B cell (primary cell): ENCODE results near the gene AGAP1. TPM values are rescaled to one million over a fixed set of nuclear protein-coding genes. Genes with fewer than 3 reads are reported as not detected.

Source experiments
- ATAC-seq: fragments of 200-7000 bp; cut with Tn5 transposase; one replicate; pipeline ENCODE4 v1.10.0; 2021; ENCODE audit warnings: low read depth, mild to moderate bottlenecking, moderate number of reproducible peaks, moderate library complexity
- CTCF ChIA-PET: fragments of 350-600 bp; sonication (Branson Sonifier 250); formaldehyde crosslinking; loops from one replicate; lab custom pipeline; 2021; ENCODE audit warnings: antibody characterized with exemption, inconsistent platforms; lab: Charles Lee
- POLR2A ChIA-PET: fragments of 350-600 bp; sonication (Branson Sonifier 250); formaldehyde crosslinking; loops from one replicate; lab custom pipeline; 2021; ENCODE audit warnings: antibody characterized with exemption; lab: Charles Lee
- DNase-seq: peaks from one replicate; pipeline ENCODE4 v3.0.0; 2013
- H2AFZ ChIP-seq: 2 replicates; pipeline ENCODE4 v1.6.1; 2012; ENCODE audit warnings: mild to moderate bottlenecking, low read depth, low read length; ENCODE audit not compliant: insufficient read depth, poor library complexity, severe bottlenecking
- H3K27ac ChIP-seq, 2 donors: 1 replicate in 1 of 2; 2 replicates in 1 of 2; pipeline ENCODE4 v1.5.1; 2012 to 2013; ENCODE audit warnings: low read length in 2 of 2, mild to moderate bottlenecking in 2 of 2, moderate library complexity in 1 of 2
- H3K27me3 ChIP-seq, 4 experiments: fragments of 200-600 bp in 1 of 4; sonication (generic) in 1 of 4; replicated peaks in 1 of 4; 1 replicate in 2 of 4; 2 replicates in 2 of 4; pipeline versions ENCODE4 v1.6.1 to v1.7.0; 2013 to 2016; ENCODE audit warnings: low read length in 3 of 4, mild to moderate bottlenecking in 2 of 4, mixed read lengths in 1 of 4, moderate library complexity in 1 of 4; ENCODE audit not compliant: insufficient read depth in 4 of 4, control insufficient read depth in 3 of 4; ENCODE audit errors: control extremely low read depth in 1 of 4
- H3K36me3 ChIP-seq, 2 experiments: replicated peaks in 1 of 2; 1 replicate in 1 of 2; 2 replicates in 1 of 2; pipeline versions ENCODE4 v1.6.1 to v1.7.1; 2013; ENCODE audit warnings: low read length in 1 of 2; ENCODE audit not compliant: insufficient read depth in 2 of 2, control insufficient read depth in 1 of 2; ENCODE audit errors: control extremely low read depth in 1 of 2, extremely low read depth in 1 of 2
- H3K4me1 ChIP-seq, 2 donors: fragments of 200-600 bp in 1 of 2; sonication (generic) in 1 of 2; 1 replicate in 1 of 2; 2 replicates in 1 of 2; pipeline versions ENCODE4 v1.5.1 to v1.6.1; 2013 to 2017; ENCODE audit warnings: low read length in 2 of 2; ENCODE audit not compliant: control insufficient read depth in 2 of 2, insufficient read depth in 2 of 2
- H3K4me2 ChIP-seq: replicated peaks from 2 replicates; pipeline ENCODE3; 2012; ENCODE audit warnings: mild to moderate bottlenecking, low read depth, low read length; ENCODE audit not compliant: poor library complexity, severe bottlenecking
- H3K4me3 ChIP-seq, 5 experiments: fragments of 200-600 bp in 1 of 5; sonication (generic) in 1 of 5; 1 replicate in 3 of 5; 2 replicates in 2 of 5; pipeline versions ENCODE4 v1.5.1 to v1.7.0; 2011 to 2016; ENCODE audit warnings: low read length in 4 of 5, mild to moderate bottlenecking in 4 of 5, low read depth in 2 of 5, control low read depth in 1 of 5, moderate library complexity in 1 of 5; ENCODE audit not compliant: insufficient read depth in 1 of 5; ENCODE audit errors: control extremely low read depth in 1 of 5, extremely low read depth in 1 of 5
- H3K79me2 ChIP-seq: fragments of 200-600 bp; sonication (generic); one replicate; pipeline ENCODE4 v1.6.0; 2016; ENCODE audit warnings: low read length; ENCODE audit not compliant: control insufficient read depth, insufficient read depth
- H3K9ac ChIP-seq: fragments of 200-600 bp; sonication (generic); 2 replicates; pipeline ENCODE4 v1.6.1; 2017; ENCODE audit warnings: mild to moderate bottlenecking, low read length, moderate library complexity
- H3K9me3 ChIP-seq, 3 donors: one replicate each; pipeline versions ENCODE4 v1.6.1 to v1.7.1; 2013; ENCODE audit warnings: low read length in 2 of 3; ENCODE audit not compliant: control insufficient read depth in 2 of 3, insufficient read depth in 1 of 3; ENCODE audit errors: control extremely low read depth in 1 of 3
- H4K20me1 ChIP-seq: 2 replicates; pipeline ENCODE4 v1.6.0; 2012; ENCODE audit warnings: mild to moderate bottlenecking, low read length; ENCODE audit not compliant: insufficient read depth, control insufficient read depth, poor library complexity, severe bottlenecking
- H3K27ac Mint-ChIP-seq: one replicate; pipeline ENCODE4 v1.8.0; 2021; ENCODE audit warnings: mixed read lengths
- H3K27me3 Mint-ChIP-seq: one replicate; pipeline ENCODE4 v1.8.0; 2021; ENCODE audit warnings: mixed read lengths
- H3K4me1 Mint-ChIP-seq: one replicate; pipeline ENCODE4 v1.8.0; 2021; ENCODE audit warnings: mixed read lengths
- H3K4me3 Mint-ChIP-seq: one replicate; pipeline ENCODE4 v1.8.0; 2021; ENCODE audit warnings: mixed read lengths
- H3K9me3 Mint-ChIP-seq: one replicate; pipeline ENCODE4 v1.8.0; 2022; ENCODE audit warnings: mixed read lengths; ENCODE audit not compliant: insufficient read depth
- EZH2 ChIP-seq: IDR thresholded peaks from 2 replicates; pipeline ENCODE4 v1.6.1; 2012; ENCODE audit warnings: borderline replicate concordance, low read depth, mild to moderate bottlenecking, moderate library complexity, low read length; ENCODE audit not compliant: insufficient read depth, poor library complexity, severe bottlenecking
- WGBS: methylation state at CpG from one replicate; pipeline ENCODE4 v1.1.5; 2013; ENCODE audit warnings: missing lambda C conversion rate; ENCODE audit not compliant: insufficient coverage; 5-methylcytosine and 5-hydroxymethylcytosine counted together
- intact Hi-C: fragments of 100-400 bp; cut with micrococcal nuclease; formaldehyde crosslinking; loops from one replicate; pipeline ENCODE4 v1.10.0; 2022
- polyA plus RNA-seq: library from polyadenylated mRNA; depleted of rRNA; stranded (reverse); fragments of >200 nt; gene quantifications from 2 replicates; pipeline ENCODE4 v1.2.3, GENCODE V29; 2012
- total RNA-seq, 2 donors: library from RNA; stranded (reverse); fragments of 120-200 nt in 1 of 2; gene quantifications; 1 replicate in 1 of 2; 2 replicates in 1 of 2; pipeline versions ENCODE4 v1.2.3 to v1.2.4, GENCODE V29; 2013 to 2022
- TF ChIP-seq, protein P1 (sequence below): fragments of 200-600 bp; IDR thresholded peaks from one replicate; pipeline ENCODE4 v1.8.0; 2022; ENCODE audit warnings: antibody characterized with exemption, mild to moderate bottlenecking

AGAP1 gene
- total and polyA plus RNA-seq, 2 donors (not counting 1 experiment from before 2014, with no cell fraction given) = 0.01 TPM; not detected in 1

GRCh38 chr2:235460548-235461047 is 33.2 kb upstream of the AGAP1 start:
- no peaks in the 10 kb centered on the region for H3K9me3 Mint-ChIP-seq
- no peak overlapping the region for H3K4me3 ChIP-seq
- no peak overlapping the region for H3K27ac ChIP-seq
- no peaks in the 10 kb centered on the region for H3K36me3 ChIP-seq
- 88% methylated on average over 8 of the region's 8 CpGs for WGBS
- DNase-seq (no peak), ATAC-seq (no peak)
- no peaks in the 10 kb centered on the region for H3K4me1 ChIP-seq
- no peak overlapping the region for H3K9ac ChIP-seq
- H3K4me2 ChIP-seq = no peak overlapping the region
- no peak for TF ChIP-seq EZH2
- TF ChIP-seq, protein P1, sequence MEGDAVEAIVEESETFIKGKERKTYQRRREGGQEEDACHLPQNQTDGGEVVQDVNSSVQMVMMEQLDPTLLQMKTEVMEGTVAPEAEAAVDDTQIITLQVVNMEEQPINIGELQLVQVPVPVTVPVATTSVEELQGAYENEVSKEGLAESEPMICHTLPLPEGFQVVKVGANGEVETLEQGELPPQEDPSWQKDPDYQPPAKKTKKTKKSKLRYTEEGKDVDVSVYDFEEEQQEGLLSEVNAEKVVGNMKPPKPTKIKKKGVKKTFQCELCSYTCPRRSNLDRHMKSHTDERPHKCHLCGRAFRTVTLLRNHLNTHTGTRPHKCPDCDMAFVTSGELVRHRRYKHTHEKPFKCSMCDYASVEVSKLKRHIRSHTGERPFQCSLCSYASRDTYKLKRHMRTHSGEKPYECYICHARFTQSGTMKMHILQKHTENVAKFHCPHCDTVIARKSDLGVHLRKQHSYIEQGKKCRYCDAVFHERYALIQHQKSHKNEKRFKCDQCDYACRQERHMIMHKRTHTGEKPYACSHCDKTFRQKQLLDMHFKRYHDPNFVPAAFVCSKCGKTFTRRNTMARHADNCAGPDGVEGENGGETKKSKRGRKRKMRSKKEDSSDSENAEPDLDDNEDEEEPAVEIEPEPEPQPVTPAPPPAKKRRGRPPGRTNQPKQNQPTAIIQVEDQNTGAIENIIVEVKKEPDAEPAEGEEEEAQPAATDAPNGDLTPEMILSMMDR = no peak
- no peak overlapping the region for H3K4me3 Mint-ChIP-seq
- no peaks in the 10 kb centered on the region for H4K20me1 ChIP-seq
- H3K4me1 Mint-ChIP-seq = no peaks in the 10 kb centered on the region
- CTCF ChIA-PET = no interaction called here
- H2AFZ ChIP-seq = no peak overlapping the region
- no peaks in the 10 kb centered on the region for H3K79me2 ChIP-seq
- peaks cover 0 to 6% (median 0%) of the 10 kb centered on the region in 4 experiments for H3K27me3 ChIP-seq
- H3K27ac Mint-ChIP-seq = no peak overlapping the region
- intact Hi-C loops = no loop called here
- POLR2A ChIA-PET = no interaction called here
- peaks cover 21% of the 10 kb centered on the region for H3K27me3 Mint-ChIP-seq
- H3K9me3 ChIP-seq = peaks cover 0 to 7% (median 0%) of the 10 kb centered on the region in 3 donors

- H3K27me3 Mint-ChIP-seq = peaks cover 21% of the 10 kb centered on the region
- H3K4me3 Mint-ChIP-seq = no peak overlapping the region
- Histone ChIP-seq H3K36me3 (no peaks in the 10 kb centered on the region), H3K4me1 (no peaks in the 10 kb centered on the region), H4K20me1 (no peaks in the 10 kb centered on the region), H2AFZ (no peak overlapping the region), H3K4me2 (no peak overlapping the region), H3K27ac (no peak overlapping the region), H3K9me3 (peaks cover 0 to 7% (median 0%) of the 10 kb centered on the region in 3 donors), H3K9ac (no peak overlapping the region), H3K79me2 (no peaks in the 10 kb centered on the region), H3K27me3 (peaks cover 0 to 6% (median 0%) of the 10 kb centered on the region in 4 experiments), H3K4me3 (no peak overlapping the region)
- intact Hi-C loops = no loop called here
- 76% methylated on average over 6 of the region's 12 CpGs for WGBS
- no peaks in the 10 kb centered on the region for H3K9me3 Mint-ChIP-seq
- ATAC-seq (no peak), DNase-seq (no peak)
- H3K4me1 Mint-ChIP-seq = no peaks in the 10 kb centered on the region
- no peak overlapping the region for H3K27ac Mint-ChIP-seq
- POLR2A ChIA-PET = no interaction called here
- CTCF ChIA-PET = no interaction called here
- TF ChIP-seq EZH2 = no peak
- TF ChIP-seq, protein P1 = no peak
Observed at GRCh38 chr2:235461763-235462414, 32.0 kb upstream of the AGAP1 start.
